ENCODE data around the gene PDZD2.

PDZD2 gene

DNA sequence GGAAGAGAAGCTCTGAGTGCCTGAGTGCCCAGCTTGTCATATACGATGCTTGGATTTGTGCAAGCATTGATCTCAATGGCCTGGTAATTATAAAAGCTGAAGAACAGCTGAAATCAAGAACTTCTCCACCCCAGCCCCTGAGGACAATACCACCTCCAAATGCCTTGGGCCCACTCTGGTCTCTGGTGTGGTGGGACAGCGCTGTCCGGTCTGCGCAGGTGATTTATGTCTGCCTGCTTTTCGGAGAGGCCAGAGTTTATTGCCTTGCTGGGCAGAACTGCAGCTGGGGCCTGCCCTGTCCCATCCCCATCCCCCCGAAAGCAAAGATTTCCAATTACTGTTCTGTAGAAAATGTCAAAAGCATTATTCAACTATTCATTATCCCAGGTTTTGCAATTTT lies 1.1 kb upstream of the PDZD2 start:
- no peak for DNase-seq (ENCODE audit: low read depth in 3 of 3, low spot score in 1 of 3)

DNA sequence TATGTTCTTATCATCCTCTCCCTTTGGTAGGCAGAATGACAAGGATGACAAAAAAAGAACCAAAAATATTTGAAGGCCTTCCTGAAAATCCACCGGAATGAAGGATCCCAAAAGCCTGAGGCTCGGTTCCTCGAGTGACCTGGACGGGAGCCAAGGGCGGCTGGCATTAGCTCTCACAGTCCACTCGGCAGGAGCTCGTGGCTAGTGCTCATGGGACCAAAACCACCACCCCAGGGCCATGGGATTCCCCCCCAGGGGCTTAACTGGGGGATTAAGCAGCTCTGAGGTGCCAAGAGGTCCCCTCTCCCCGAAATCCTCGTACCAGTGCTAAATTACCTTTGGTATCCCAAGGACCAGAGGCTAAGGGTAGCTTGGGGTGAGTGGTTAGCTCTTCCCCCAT lies 586 bp upstream of the PDZD2 start:
- no peak for DNase-seq (ENCODE audit: low read depth in 3 of 3, low spot score in 1 of 3)

DNA sequence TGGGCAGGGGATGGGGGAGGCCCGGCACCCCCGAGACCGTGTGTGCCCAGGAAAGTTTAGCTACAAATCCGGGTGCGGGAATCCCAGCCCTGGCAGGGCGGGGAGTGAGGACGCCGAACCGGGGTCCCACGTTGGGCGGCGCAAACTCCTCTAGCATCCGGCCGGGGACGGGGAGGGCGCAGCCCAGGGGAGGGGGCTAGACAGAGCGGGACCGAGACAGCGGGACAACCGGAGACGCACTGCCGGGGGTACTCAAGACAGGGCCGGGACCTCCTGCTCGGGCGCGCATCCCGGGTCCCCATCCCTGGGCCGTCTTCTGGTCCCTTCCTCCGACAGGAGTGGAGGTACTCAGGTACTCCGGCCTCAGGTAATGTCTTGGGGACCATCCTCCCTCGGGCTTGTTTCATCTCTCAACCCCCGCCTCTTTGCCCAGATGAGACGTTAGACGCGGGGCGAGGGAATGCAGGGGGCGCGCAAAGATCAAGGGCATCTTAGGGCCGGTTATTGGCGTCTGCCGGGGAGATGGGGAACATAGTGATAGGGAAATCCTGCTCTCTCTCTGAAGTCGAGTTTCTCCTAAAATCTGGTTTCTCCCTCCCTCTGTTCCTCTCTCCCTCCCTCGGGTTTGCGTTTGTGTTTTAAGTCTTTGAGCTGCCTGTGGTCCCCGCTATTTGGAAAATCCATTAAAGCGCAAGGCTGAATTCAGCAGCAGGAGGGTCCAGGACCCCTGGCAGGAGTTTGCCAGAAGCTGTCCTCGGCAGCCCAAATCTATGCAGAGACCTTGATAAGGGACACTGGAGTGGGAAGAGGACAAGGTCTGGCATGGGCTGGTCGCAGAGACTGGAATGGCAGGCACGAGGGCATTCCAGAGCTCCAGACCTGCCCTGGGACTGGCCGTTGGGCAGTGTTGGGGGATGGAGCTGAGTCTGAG lies 815 bp downstream of the PDZD2 start:
- DNase-seq (ENCODE audit: low read depth in 3 of 3, low spot score in 1 of 3) = peak in 1 of 3 donors; percentile 2

DNA sequence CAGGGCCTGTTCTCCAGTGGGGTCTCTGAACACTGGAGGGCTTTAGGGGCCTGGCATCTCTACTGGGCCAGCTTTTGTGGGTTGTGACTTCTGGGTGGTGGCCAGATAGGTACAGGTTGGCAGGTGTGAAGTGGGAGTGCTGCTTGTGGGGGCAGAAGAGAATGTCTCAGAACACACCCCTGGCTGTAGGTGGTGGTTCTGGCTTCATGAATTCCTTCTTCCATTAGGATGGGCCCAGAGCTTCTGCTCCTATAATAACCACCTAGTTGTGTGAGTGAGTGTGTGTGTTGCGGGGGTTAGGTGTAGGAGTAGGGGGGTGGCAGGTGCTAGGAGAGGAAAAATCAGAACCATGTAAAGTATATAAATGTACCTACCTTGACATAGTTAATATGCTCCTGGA lies 1.6 kb downstream of the PDZD2 start:
- DNase-seq (ENCODE audit: low read depth in 3 of 3, low spot score in 1 of 3) = no peak

DNA sequence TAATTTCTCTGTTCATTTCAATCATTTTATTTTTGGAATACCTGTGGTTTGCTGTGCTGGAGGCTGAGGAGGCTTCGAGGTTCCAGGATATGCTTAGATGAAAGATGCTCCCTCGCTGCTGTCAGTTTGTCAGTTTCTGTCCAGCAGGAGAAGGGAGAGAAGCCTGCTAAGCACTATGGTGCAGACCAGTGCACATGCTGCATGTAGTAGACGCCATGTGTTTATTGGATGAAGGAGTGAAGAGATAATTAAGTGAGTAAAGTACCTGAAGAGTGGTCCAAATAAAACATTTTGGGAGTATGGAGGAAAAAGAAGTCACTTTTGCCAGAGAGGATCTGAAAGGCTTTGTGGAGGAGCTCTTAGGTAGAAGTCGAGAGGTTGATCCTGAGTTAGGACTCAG lies 2.1 kb downstream of the PDZD2 start:
- DNase-seq (ENCODE audit: low read depth in 3 of 3, low spot score in 1 of 3) = no peak

DNA sequence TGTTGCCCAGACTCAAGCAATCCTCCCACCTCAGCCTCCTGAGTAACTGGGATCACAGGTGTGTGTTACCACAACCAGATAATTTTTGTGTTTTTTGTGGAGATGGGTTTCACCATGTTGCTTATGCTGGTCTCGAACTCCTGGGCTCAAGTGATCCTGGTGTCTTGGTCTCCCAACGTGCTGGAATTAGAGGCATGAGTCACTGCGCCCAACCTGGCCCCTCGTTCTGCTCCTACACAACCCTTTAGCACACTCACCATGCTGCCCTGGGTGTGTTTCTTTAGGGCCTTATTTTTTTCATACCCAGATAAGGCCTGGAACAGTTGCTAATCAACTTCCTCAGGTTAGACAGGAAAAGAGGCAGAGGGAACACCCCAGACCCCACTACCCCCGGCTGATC lies 2.6 kb downstream of the PDZD2 start:
- DNase-seq (ENCODE audit: low read depth in 3 of 3, low spot score in 1 of 3) = no peak

DNA sequence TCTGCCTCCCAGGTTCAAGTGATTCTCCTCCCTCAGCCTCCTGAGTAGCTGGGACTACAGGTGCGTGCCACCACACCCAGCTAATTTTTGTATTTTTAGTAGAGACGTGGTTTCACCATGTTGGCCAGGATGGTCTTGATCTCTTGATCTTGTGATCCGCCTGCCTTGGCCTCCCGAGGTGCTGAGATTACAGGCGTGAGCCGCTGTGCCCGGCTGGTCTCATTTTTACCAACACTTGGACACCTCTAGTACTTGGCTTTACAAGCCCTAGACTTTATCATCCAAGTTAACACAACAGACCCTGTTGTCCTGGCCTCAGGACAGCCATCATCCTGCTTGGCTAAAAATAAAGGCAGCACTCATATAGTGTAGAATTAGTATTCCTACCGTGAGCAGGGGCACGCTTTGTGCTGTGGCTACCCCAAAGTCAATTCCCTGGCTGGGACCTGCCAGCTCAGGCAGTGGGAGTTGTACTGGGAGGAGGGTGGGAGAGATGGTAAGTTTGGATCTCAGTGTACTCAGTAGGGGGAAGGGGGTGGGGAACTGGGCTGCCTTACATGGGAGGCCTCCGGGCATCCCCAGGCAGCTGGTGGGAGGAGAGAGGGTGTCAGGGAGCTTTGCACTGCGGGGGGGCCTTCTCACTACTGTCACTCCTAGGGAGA lies 6.6 kb downstream of the PDZD2 start:
- DNase-seq (ENCODE audit: low read depth in 3 of 3, low spot score in 1 of 3) = no peak

DNA sequence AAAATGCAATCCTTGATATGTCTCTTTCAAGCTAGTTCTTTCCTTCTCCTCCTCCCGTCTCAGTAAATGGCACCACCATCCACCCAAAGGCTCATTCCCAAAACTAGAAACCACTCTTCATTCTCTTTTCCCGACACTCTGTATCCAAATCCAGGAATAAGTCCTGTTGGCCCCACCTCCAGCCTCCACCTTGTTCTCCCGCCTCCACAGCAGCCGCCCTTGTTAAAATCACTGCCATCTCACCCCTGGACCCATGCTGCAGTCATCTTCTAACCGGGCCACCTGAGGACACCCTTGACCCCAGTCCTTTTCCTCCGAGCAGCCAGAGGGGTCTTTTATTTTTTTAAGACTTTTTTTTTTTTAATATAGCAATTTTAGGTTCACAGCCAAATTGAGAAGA lies 9.4 kb downstream of the PDZD2 start:
- no peak for DNase-seq (ENCODE audit: low read depth in 3 of 3, low spot score in 1 of 3)

DNA sequence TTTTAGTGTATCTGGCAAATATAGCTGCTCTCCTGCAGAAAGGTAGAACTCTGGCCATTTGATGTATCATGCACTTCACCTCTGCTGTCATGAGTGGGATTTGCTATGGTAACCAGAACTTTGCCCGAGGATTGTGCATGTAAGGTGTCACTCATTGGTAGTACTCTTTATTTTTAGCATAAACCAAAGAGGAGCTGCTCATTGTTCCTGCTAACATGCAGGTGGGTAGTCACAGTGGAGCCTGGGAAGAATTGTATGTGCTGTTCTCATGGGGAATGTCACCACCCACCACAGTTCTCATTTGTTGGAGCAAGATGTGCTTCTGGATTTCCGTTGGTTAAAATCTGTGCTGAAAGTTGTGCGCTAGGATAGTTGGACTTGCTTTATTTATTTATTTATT lies 12.3 kb downstream of the PDZD2 start:
- no peak for DNase-seq (ENCODE audit: low read depth in 3 of 3, low spot score in 1 of 3)

DNA sequence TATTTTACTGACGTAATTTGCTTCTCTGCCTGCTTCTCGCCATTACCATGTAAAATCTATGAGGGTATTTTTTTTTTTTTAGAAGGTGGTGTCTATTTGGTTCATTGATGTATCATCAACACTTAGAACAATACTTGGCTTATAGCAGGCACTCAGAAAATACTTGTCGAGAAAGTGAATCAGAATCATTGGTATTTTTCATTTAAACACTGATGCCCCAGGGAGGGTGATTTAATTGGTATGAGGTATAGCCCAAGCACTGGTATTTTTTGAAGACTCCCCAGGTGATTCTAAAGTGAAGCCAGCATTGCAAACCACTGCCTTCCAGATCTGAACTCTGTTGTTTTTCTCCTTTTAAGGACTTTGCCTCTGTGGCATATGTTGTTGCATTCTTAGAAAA lies 16.6 kb downstream of the PDZD2 start:
- DNase-seq (ENCODE audit: low read depth in 3 of 3, low spot score in 1 of 3) = no peak

DNA sequence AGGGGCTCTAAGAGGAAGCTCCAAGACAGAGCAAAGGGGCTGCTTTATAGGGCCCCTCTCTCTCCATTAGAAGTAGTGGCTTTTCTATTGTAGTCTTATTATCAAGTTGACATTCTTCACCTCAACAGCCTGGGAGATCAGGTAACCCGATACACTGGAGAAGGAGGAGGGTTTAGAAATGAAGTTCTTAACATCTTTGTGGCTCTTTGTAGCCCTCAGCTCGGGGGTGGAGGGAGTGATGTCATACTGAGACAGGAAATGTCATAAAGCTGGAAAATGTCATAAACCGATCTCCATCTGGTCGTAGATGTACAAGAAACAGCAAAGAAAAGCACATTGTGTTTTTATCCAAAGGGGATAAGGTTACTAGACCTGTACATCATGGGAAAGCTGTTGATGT lies 17.9 kb downstream of the PDZD2 start:
- no peak for DNase-seq (ENCODE audit: low read depth in 3 of 3, low spot score in 1 of 3)

DNA sequence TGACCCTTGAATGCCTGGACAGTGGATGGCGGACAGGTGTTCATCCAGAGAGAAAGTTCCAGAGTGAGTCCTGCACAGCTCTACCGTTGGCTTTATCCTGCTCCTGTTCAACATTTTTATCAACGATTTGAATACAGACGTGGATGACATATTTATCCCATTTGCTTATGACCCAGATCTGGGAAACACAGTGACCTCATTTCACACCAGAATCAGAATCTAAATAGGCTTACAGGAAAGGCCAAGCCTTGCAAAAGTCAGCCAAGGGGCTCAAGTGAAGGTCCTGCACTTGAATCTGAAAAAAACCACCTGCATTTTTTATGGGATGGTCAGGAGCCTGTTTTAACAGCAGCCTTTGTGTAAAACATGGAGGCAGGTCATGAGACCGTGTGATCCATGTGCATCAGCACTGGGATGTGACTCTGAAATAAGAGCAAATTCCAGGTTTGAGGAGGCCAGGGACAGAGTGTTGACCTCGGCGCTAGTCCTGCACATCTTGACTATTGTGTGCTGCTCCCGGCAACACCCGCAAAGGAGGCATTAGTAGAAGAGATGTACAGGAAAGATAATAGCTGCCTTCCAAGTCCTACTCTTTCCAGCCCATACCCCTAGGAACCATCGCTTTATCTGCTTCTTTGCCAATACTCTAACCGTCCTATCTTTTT lies 18.5 kb downstream of the PDZD2 start:
- DNase-seq (ENCODE audit: low read depth in 3 of 3, low spot score in 1 of 3) = no peak

DNA sequence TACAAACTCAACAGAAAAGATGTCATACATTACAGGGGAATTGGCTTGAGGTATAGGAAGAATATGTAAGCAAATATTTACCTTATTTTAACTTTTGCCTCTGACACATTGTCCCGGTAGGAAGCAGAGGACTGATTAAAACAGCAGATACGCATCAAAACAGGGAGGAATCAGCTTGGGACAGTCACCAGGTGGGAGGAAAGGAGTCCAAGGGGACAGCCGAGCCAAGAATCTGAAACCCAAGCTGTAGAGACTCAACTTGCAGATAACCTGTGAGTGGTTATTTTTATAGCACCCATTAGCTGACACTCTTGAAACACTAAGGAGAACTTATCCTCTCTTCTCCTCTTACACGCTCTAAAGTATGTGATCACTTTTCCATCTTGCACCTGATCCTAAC lies 22.3 kb downstream of the PDZD2 start:
- no peak for DNase-seq (ENCODE audit: low read depth in 3 of 3, low spot score in 1 of 3)

DNA sequence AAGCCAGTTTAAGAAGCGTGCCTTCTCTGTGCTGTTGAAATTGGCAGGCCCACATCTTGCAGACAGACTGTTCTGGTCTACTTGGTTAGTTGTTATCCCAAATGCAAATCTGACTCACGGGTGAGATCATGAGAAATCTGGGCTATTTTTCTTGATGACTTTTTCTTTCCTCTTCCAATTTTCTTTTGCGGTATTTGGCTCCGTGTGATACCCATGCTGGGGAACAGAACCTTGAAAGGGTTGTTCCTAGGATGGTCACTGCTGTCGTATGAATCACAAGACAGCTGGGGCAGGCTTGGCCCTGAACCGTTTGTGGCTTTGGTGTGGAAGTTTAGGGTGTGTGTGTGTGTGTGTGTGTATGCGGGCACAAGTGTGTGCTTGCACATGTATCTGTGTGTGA lies 24.6 kb downstream of the PDZD2 start:
- DNase-seq (ENCODE audit: low read depth in 3 of 3, low spot score in 1 of 3) = no peak

DNA sequence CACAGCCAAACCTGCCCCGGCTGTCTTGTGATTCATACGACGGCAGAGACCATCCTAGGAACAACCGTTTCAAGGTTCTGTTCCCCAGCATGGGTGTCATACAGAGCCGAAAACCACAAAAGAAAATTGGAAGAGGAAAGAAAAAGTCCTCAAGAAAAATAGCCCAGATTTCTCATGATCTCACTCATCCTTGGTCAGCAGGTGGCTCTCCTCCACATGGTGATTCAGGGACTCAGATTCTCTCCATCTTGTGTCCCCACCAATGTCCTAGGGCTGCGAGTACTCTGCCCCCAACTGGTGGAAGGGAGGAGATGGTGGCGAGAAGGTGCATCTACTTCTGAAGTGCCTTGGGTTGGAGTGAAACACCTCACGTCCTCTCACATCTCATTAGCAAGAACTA lies 25.6 kb downstream of the PDZD2 start:
- DNase-seq (ENCODE audit: low read depth in 3 of 3, low spot score in 1 of 3) = no peak

DNA sequence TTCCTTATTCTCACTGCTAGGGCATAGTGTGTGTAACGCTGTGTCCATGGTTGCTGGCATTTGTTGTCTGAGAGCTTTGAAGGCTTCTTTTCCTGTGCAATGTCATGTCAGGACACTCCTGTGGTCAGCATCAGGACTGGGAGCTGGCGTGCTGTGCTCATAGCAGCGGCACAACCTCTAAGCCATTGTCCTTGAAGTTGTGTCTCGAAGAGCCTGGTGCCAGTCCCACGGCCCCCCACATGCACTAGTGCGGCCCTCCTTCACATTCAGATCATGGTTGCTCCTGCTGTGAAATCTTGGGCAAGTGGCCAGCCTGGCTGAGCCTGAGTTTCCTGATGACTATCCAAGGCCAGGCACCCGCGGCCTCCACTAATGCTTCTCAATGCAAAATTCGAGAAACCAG lies 32.4 kb downstream of the PDZD2 start:
- DNase-seq (ENCODE audit: low read depth in 3 of 3, low spot score in 1 of 3) = no peak

DNA sequence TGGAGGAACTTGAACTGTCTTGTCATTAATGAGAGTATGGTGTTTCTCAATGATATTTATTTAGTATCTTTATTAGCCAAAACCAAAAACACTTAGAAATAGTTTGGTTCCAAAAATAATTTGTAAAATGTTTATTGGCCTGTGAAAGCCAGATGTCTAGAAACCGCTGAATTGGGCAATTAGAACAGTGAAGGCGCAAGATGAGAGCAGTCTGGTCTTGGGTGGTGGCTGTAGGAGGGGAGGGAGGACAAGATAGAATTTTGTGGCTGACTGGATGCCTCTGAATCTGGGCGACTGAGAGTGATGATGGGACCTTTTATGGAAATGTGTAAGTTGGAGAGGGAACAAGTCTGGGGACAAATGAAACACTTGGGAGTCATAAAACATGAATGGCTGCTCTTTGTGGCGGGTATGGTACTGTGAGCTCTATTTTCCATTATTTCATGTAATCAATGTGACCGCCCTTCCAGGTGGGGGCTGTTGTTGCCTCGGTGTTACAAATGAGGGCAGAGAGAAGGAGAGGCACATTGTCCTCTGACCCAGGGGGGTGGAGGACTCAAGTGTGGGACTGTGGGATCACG lies 35.5 kb downstream of the PDZD2 start:
- no peak for DNase-seq (ENCODE audit: low read depth in 3 of 3, low spot score in 1 of 3)

DNA sequence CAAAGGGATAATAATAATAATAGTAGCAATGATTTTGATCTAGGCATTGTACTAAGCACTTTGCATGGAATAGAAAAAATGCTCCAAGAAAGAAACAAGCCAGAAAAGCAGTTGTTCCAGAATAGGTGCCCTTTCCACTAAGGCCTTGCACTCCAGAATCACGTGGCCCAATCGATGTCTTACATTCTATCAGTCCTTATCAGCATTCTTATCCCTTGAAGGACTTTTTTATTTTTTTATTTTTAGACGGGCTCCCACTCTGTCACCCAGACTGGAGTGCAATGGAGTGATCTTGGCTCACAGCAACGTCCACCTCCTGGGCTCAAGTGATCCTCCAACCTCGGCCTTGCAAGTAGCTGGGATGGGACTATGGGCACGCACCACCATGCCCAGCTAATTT lies 36.5 kb downstream of the PDZD2 start:
- DNase-seq (ENCODE audit: low read depth in 3 of 3, low spot score in 1 of 3) = no peak

DNA sequence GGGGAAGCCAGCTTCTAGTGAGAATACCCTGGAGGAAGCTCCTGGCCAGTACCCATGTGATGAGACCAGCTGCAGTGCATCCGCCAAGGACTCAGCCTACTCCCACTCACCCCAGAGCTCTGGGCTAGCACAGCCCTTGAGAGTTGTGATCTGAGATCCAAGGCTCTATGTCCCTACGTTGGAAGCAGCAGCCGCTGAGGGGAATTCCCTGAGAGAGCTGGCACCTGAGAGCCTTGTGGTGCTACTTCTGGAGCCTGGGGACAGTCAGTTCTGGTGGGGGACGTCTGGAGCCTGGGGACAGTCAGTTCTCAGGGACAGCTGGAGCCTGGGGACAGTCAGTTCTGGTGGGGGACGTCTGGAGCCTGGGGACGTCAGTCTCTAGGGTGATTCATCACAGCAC lies 39.2 kb downstream of the PDZD2 start:
- no peak for DNase-seq (ENCODE audit: low read depth in 3 of 3, low spot score in 1 of 3)

DNA sequence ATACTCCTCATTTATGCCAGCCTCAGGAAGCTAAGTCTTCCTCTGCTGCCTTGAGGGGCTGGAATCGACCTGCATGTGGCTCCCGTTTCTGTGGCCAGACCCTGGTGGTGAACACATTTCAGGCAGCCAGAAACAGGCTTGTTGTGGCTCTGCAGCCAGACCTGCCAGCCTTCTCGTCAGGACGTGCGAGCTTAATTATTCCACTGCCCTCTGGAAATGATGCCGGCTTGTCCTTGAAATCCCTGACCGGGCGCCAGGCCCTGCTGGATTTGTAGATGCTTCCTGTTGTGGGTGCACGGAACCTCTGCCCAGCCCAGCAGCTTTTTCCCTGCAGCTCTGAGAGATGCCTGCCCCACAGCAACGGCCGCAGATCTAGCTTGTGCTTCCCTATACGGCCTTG lies 41.6 kb downstream of the PDZD2 start:
- no peak for DNase-seq (ENCODE audit: low read depth in 3 of 3, low spot score in 1 of 3)

DNA sequence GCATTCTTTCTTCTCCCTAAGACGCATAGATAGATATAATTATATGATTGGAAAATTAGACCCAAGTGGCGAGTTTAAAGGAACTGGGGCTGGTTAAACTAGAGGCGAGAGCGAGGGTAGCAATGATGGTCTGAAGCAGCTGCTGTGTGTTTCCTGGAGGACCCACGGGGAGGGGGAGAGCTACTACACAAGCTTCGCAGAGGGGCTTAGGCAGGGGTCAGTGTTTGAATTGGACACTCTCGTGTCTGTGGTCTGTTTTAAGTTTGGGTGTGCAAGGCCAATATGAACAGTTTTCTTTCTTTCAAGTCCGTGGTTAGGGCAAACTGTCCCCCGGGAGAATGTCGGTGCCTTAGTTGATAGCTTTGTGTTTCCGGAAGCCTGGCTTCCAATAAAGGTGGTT lies 43.1 kb downstream of the PDZD2 start:
- DNase-seq (ENCODE audit: low read depth in 3 of 3, low spot score in 1 of 3) = no peak

DNA sequence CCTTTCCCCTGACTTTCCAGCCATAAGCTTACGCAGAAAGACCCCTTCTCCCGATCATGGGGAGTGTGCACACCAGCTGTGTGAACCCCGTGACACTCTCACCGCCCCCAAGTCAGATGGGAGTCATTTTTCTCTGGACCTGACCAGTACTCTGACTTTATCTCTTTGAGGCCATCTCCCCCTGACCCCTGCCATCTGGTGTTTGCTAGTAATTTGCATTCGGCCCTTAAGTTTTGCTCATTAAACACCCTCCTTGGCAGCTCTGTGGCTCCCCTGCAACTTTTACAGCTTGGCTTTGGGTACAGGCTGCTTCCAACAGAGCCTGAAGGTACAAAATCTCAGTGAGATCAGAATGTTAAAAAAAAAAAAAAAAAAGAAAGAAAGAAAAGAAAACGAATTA lies 43.9 kb downstream of the PDZD2 start:
- no peak for DNase-seq (ENCODE audit: low read depth in 3 of 3, low spot score in 1 of 3)

Data from stimulated activated CD4-positive, alpha-beta T cell treated with anti-CD3 and anti-CD28 coated beads, TNF-alpha, amount 100 ng/mL, for 1 hour (primary cell).